ENCODE data around the gene CRCP. TPM values are rescaled to one million over a fixed set of nuclear protein-coding genes. Genes with fewer than 3 reads are reported as not detected.
"Not testable (repeated sequence)": the region's sequence is repeated elsewhere in the genome, so short reads cannot be mapped to it uniquely, and the experiment has no call there.

The CRCP gene
- total RNA-seq, 2 donors from 2014 or later, result 17.4 to 19.1 TPM

DNA sequence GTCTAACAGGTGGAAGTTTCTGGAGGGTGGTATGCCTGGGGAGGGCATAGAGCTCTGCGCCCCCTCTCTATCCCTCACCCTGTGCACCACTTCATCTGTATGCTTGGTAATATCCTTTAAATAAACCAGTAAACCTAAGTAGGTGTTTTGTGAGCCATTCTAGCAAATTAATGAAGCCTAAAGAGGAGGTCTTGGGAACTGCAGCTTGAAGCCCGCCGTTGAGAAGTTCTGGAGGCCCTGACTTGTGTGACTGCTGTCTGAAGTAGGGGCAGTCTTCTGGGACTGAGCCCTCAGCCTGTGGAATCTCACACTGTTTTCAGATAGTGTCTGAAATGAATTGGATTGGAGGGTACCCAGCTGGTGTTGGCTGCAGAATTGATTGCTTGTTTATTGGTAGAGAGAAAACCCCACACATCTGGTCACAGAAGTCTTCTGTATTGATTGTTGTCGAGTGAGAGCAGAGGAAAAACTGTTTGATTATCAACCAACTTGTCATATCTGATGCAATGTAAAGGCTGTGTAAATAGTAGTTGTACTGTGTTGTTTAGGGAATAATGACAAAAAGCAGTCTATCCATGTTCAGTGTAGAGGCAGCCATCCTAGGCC, 4.7 kb downstream of the CRCP start:
- Histone ChIP-seq H3K4me1 (peaks cover 49% of the 10 kb centered on the region), H3K27me3 (no peaks in the 10 kb centered on the region), H3K9me3 (no peaks in the 10 kb centered on the region), H3K4me3 (no peak overlapping the region), H3K27ac (no peak overlapping the region), H3K36me3 (replicated peaks in 1 of 2; ENCODE audit: insufficient read depth in 1 of 2, low read depth in 2 of 2) (no peaks in the 10 kb centered on the region)
- no peak for TF ChIP-seq POLR2A (IDR thresholded peaks at IDR 0.05)
- TF ChIP-seq, protein P1, sequence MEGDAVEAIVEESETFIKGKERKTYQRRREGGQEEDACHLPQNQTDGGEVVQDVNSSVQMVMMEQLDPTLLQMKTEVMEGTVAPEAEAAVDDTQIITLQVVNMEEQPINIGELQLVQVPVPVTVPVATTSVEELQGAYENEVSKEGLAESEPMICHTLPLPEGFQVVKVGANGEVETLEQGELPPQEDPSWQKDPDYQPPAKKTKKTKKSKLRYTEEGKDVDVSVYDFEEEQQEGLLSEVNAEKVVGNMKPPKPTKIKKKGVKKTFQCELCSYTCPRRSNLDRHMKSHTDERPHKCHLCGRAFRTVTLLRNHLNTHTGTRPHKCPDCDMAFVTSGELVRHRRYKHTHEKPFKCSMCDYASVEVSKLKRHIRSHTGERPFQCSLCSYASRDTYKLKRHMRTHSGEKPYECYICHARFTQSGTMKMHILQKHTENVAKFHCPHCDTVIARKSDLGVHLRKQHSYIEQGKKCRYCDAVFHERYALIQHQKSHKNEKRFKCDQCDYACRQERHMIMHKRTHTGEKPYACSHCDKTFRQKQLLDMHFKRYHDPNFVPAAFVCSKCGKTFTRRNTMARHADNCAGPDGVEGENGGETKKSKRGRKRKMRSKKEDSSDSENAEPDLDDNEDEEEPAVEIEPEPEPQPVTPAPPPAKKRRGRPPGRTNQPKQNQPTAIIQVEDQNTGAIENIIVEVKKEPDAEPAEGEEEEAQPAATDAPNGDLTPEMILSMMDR (IDR thresholded peaks at IDR 0.05), result no peak
- intact Hi-C loops (cut with DNase I), result no loop called here
- ATAC-seq (no peak), DNase-seq (no peak)
- 62 to 73% methylated on average over 4 of the region's 4 CpGs for WGBS, 2 donors

DNA sequence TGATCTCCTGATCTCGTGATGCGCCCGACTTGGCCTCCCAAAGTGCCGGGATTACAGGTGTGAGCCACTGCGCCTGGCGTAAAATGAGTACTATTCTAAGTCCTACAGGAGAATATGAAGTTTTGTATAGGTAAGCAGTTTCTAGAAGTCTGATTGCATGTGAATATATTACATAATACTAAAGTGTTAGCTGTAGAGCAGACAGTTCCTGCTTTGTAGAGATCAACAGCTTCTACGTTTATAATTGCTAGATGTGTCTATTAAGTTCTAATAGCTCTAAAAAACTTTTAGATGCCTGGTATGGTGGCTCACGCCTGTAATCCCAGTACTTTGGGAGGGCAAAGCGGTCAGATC, 8.5 kb downstream of the CRCP start:
- WGBS, 2 donors, result 91 to 95% methylated on average over 9 of the region's 9 CpGs
- no peak for ATAC-seq
- Histone ChIP-seq H3K4me3 (no peak overlapping the region), H3K36me3 (replicated peaks in 1 of 2; ENCODE audit: insufficient read depth in 1 of 2, low read depth in 2 of 2) (no peaks in the 10 kb centered on the region), H3K4me1 (peaks cover 57% of the 10 kb centered on the region), H3K27ac (no peak overlapping the region), H3K27me3 (no peaks in the 10 kb centered on the region), H3K9me3 (no peaks in the 10 kb centered on the region)
- intact Hi-C loops (cut with DNase I), result no loop called here
- TF ChIP-seq POLR2A (IDR thresholded peaks at IDR 0.05), result no peak
- TF ChIP-seq, protein P1 (IDR thresholded peaks at IDR 0.05), result no peak
- no peak for DNase-seq

DNA sequence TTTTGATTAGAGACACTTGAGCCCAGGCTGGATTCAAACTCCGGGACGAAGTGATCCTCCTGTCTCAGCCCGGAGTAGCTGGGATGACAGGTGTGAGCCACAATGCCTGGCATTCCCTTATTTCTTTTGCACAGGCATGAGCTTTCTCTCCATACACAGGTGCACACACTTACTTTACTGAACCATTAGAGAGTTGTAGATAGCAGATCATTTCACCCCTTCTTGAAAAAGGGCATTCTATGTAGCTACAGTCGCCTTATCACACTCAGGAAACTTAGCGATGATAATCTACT, 9.9 kb downstream of the CRCP start:
- H3K4me3 ChIP-seq; H3K27me3 ChIP-seq; H3K9me3 ChIP-seq; ATAC-seq; intact Hi-C loops (cut with DNase I); H3K36me3 ChIP-seq (replicated peaks in 1 of 2; ENCODE audit: insufficient read depth in 1 of 2, low read depth in 2 of 2); DNase-seq: not testable (repeated sequence)
- Histone ChIP-seq H3K4me1 (peaks cover 44% of the 10 kb centered on the region), H3K27ac (peak overlapping the region in 1 of 4 donors; percentile 19)
- 51 to 56% methylated on average over 5 of the region's 5 CpGs for WGBS, 2 donors

DNA sequence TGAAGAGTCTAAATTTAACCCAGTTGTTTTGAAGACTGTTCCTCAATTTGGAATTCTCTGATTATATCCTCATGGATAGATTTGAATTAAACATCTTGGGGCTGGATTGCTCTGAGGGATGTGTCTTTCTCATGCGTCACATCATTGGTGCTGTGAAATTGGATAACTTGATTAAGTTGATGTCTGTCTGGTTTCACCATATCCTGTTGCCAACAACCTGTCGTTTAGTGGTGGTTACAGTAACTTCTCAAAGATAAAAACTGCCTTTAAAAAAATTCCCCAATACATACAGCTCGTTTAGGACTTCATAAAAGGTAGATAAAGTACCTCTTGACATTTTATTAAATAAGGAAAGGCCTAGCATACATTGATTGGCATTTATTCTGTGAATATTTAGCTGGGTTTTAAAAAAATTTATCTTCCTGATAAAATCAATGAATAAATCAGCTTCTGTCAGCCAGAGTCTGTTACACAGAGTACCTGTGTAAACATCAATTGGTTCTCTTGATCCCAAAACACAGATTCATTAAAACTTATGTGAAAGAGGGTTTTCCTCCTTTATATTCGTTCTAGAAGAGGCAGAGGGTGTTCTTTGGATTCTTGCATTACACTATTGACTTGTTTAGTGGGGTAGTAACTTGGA, 10.5 kb downstream of the CRCP start:
- H3K27ac ChIP-seq, result peak overlapping the region in 3 of 4 donors; percentile 4 to 17 (median 8)
- DNase-seq (no peak), ATAC-seq (no peak)
- TF ChIP-seq POLR2A (IDR thresholded peaks at IDR 0.05), result no peak
- TF ChIP-seq, protein P1 (IDR thresholded peaks at IDR 0.05), result no peak
- no peaks in the 10 kb centered on the region for H3K36me3 ChIP-seq (replicated peaks in 1 of 2; ENCODE audit: insufficient read depth in 1 of 2, low read depth in 2 of 2)
- H3K9me3 ChIP-seq, result no peaks in the 10 kb centered on the region
- no peak overlapping the region for H3K4me3 ChIP-seq
- 15 to 18% methylated on average over 4 of the region's 4 CpGs for WGBS, 2 donors
- intact Hi-C loops (cut with DNase I), result no loop called here
- H3K27me3 ChIP-seq, result no peaks in the 10 kb centered on the region
- H3K4me1 ChIP-seq, result peaks cover 39% of the 10 kb centered on the region

DNA sequence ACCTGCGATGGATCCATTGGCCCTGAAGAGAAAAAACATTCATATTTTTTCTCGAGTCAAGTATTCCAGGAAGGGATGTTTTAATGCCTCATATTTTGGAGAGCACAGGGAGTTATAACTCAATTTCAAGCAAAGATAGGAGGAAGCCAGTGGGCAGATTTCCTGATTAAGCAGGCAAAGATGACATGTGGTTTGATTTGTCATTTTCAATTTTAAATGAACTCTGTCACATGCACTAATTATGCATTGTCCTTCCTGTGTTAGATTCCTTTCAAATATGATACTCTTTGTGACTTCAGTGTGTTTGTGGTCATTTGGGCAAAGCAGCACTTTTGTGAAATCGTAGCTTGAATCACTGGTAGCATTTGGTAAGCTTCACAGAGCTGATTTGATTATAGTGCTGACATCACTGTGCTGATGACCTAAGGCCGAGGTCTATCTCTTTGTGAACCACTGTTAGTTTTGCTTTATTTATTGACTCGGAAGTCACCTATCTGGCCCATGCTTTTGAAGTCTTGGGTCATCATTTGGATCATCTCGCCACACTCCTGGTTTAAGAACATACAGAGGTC, 11.2 kb downstream of the CRCP start:
- H3K36me3 ChIP-seq (replicated peaks in 1 of 2; ENCODE audit: insufficient read depth in 1 of 2, low read depth in 2 of 2); H3K27me3 ChIP-seq; DNase-seq; H3K4me3 ChIP-seq; H3K9me3 ChIP-seq; intact Hi-C loops (cut with DNase I); ATAC-seq: not testable (repeated sequence)
- 52 to 53% methylated on average over 6 of the region's 6 CpGs for WGBS, 2 donors
- Histone ChIP-seq H3K4me1 (peaks cover 39% of the 10 kb centered on the region), H3K27ac (peak overlapping the region in 2 of 4 donors; percentile 4 to 17)

DNA sequence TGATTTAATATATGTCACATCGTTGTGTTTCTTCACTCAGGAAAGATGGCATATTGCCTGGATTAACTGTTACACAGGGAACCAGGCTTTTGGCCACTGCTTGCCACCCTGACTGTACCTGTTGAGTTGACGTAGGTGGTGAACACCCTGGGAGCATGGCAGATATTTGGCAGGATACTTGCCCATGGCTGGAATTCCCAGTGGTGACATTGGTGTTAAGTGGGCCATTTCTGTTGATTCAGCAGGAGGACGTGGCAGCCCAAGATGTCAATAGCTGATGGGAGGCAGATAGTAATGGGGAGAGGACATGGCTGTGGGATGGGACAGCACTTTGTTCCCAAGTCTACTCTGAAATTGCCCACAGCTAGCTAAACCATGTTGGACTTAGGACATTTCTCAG, 12.5 kb downstream of the CRCP start:
- H3K9me3 ChIP-seq; H3K4me3 ChIP-seq; H3K27ac ChIP-seq; H3K27me3 ChIP-seq; intact Hi-C loops (cut with DNase I): not testable (repeated sequence)
- 34 to 35% methylated on average over 2 to 3 of the region's 3 CpGs for WGBS, 2 donors
- peak in 2 of 4 donors; percentile 19 to 29 for DNase-seq
- H3K4me1 ChIP-seq, result peaks cover 39% of the 10 kb centered on the region
- H3K36me3 ChIP-seq (replicated peaks in 1 of 2; ENCODE audit: insufficient read depth in 1 of 2, low read depth in 2 of 2), result peaks cover 4 to 10% of the 10 kb centered on the region in 2 donors
- peak; percentile 62 for ATAC-seq

Data from body of pancreas (tissue), 4 donors.